ENCODE measurements around the gene SEPTIN11.

SEPTIN11 gene

DNA sequence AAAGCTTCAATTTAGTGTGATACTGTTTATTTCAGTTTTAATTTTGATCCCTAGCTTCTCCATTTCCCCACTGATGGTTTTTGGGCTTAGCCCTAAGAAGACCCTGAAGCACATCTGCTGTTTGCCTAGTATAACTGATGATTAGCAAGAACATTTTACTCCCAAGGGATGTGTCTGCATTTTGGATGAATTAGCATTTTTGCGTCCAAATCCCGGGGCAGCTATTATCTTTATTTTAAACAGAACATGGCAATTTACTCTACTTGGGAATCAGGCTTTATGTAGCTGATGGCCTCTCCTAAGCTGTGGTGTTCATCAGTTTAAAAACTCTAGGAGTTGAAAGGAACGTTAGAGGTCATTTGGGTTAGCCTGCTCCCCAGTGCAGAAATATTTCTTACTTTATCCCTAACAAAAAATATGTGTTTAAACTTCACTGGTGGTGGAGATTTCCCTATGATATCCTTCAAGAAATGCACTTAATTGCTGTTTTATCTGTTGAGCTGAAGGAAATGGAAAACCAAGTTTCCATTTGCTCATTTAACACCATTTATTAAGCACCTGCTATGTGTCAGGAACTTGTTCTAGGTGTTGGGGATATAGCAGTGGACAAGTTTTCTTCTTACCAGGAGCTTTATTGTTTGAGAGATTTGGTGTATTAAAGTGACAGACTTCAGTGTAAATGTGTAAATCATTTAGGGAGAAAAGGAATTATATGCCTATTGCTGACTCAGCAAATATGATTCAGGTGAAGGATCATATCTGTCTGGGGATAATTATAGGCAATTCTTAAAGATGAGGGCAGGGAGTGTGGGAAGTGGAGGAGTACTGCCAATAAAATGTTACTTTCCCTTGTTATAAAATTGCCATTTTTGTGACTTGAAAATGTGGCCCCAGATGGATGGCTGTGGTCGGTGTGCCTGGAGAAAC is 3.4 kb downstream of the SEPTIN11 start:
- no peak overlapping the region for H3K4me3 ChIP-seq (ENCODE audit: low read depth in 1 of 2, low read length in 1 of 2)
- H3K4me1 ChIP-seq (ENCODE audit: control insufficient read depth in 1 of 2, insufficient read depth in 1 of 2, low read depth in 1 of 2, low read length in 1 of 2): peaks cover 30% of the 10 kb centered on the region in 2 experiments
- H3K36me3 ChIP-seq: no peaks in the 10 kb centered on the region
- no peak overlapping the region for H3K27ac ChIP-seq
- H3K9me3 ChIP-seq: no peaks in the 10 kb centered on the region
- TF ChIP-seq, protein P1, sequence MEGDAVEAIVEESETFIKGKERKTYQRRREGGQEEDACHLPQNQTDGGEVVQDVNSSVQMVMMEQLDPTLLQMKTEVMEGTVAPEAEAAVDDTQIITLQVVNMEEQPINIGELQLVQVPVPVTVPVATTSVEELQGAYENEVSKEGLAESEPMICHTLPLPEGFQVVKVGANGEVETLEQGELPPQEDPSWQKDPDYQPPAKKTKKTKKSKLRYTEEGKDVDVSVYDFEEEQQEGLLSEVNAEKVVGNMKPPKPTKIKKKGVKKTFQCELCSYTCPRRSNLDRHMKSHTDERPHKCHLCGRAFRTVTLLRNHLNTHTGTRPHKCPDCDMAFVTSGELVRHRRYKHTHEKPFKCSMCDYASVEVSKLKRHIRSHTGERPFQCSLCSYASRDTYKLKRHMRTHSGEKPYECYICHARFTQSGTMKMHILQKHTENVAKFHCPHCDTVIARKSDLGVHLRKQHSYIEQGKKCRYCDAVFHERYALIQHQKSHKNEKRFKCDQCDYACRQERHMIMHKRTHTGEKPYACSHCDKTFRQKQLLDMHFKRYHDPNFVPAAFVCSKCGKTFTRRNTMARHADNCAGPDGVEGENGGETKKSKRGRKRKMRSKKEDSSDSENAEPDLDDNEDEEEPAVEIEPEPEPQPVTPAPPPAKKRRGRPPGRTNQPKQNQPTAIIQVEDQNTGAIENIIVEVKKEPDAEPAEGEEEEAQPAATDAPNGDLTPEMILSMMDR (IDR thresholded peaks at IDR 0.05): no peak
- H3K27me3 ChIP-seq: peaks cover 55% of the 10 kb centered on the region

DNA sequence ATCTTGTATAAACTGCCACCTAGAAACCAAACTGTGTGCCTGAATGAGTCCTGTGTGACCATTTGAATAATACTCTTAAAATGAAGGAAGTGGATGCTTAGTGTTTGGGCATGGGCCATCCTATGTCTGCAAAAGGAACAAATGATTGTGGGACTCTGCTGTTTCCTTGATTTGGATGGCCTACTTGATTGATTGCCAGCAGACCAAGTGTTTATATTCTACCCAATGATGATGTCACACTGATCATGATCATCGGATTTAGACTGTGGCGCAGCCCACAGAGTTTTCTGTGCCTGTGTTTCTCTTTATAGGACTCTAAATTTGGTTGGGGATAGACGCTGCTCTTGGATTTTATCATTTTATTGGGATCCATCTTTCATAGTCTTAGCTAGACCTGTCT is 4.4 kb downstream of the SEPTIN11 start:
- Histone ChIP-seq H3K36me3 (no peaks in the 10 kb centered on the region), H3K4me1 (ENCODE audit: control insufficient read depth in 1 of 2, insufficient read depth in 1 of 2, low read depth in 1 of 2, low read length in 1 of 2) (peaks cover 22 to 23% of the 10 kb centered on the region in 2 experiments), H3K9me3 (no peaks in the 10 kb centered on the region), H3K4me3 (ENCODE audit: low read depth in 1 of 2, low read length in 1 of 2) (no peak overlapping the region), H3K27ac (no peak overlapping the region), H3K27me3 (peaks cover 44% of the 10 kb centered on the region)
- TF ChIP-seq, protein P1 (IDR thresholded peaks at IDR 0.05): no peak

DNA sequence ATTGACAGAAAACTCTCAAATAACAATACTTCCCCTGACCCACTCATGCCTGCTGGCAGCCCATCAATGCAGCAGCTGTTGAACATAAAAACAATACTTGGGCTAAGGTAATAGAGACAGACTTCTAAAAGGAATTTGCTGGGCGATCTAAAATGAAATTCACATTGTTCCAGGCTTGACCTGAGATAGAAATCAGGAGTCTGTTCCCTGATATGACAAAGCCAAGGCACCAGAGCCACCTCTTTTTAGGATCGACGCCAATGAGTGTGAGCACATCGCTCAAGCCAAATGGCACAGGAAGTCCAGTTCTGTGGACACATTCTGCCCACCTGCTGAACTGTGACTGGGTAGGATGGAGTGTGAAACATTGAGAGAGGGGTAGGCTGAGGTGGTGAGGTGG is 4.9 kb downstream of the SEPTIN11 start:
- H3K27ac ChIP-seq: no peak overlapping the region
- no peaks in the 10 kb centered on the region for H3K9me3 ChIP-seq
- peaks cover 17% of the 10 kb centered on the region in 2 experiments for H3K4me1 ChIP-seq (ENCODE audit: control insufficient read depth in 1 of 2, insufficient read depth in 1 of 2, low read depth in 1 of 2, low read length in 1 of 2)
- peaks cover 39% of the 10 kb centered on the region for H3K27me3 ChIP-seq
- no peak overlapping the region for H3K4me3 ChIP-seq (ENCODE audit: low read depth in 1 of 2, low read length in 1 of 2)
- TF ChIP-seq, protein P1 (IDR thresholded peaks at IDR 0.05): no peak
- no peaks in the 10 kb centered on the region for H3K36me3 ChIP-seq

DNA sequence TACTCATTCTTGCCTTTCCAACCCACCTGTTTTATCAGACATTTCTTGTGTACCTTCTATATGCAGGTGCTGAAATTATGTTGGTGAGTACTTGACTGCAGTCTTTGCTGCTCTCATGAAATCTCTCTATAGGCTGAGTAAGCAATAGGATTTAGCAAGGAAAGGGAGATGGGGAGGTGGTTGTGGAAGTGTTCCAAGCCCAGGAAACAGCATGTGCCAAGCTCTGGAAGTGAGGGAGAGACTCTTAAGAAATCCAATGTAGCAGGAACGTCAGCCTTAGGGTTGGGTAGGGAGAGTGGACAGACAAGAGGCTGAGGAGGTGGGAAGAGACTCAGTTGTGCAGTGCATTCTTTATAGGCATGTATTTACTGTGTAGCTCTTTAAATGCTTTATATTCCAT is 5.6 kb downstream of the SEPTIN11 start:
- TF ChIP-seq, protein P1 (IDR thresholded peaks at IDR 0.05): no peak
- Histone ChIP-seq H3K4me3 (ENCODE audit: low read depth in 1 of 2, low read length in 1 of 2) (no peak overlapping the region), H3K9me3 (no peaks in the 10 kb centered on the region), H3K27ac (no peak overlapping the region), H3K27me3 (peaks cover 32% of the 10 kb centered on the region), H3K4me1 (ENCODE audit: control insufficient read depth in 1 of 2, insufficient read depth in 1 of 2, low read depth in 1 of 2, low read length in 1 of 2) (peaks cover 10 to 11% of the 10 kb centered on the region in 2 experiments), H3K36me3 (no peaks in the 10 kb centered on the region)

DNA sequence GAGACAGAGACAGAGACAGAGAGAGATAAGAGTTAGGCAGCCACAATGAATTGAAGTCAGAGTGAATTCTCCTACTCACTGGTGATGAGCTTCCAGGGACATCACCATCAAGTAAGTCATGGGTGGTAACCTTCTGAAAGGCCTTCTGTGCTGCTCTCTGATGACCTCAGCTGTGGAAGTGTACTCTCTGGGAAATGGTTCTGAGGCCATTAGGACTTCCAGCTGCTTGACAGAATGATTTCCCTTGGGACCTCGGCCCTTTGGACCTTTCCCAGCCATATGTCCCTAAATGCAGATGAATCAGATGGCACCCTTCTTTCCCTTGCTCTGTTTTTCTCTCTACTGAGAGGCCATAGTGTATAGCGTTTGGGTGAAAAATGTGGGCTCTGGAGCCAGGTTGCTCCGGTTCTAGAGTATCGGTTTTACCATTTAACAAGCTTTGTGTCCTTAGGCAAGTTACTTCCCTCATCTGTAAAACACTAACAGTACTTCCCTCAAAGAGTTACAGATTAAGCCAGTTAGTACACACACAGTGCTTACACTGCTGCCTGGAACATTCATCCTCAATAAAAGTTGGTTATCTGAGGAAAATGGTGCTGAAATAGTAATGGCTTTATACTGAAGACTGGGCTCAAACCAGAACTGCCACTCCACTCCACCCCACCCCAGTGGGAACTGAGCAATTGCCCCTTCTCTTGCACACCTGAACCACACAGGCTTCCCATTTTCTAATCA is 7.6 kb downstream of the SEPTIN11 start:
- TF ChIP-seq, protein P1 (IDR thresholded peaks at IDR 0.05): no peak
- Histone ChIP-seq H3K27me3 (peaks cover 12% of the 10 kb centered on the region), H3K4me3 (ENCODE audit: low read depth in 1 of 2, low read length in 1 of 2) (no peak overlapping the region), H3K9me3 (no peaks in the 10 kb centered on the region), H3K4me1 (ENCODE audit: control insufficient read depth in 1 of 2, insufficient read depth in 1 of 2, low read depth in 1 of 2, low read length in 1 of 2) (no peaks in the 10 kb centered on the region), H3K27ac (no peak overlapping the region), H3K36me3 (no peaks in the 10 kb centered on the region)
